CD4-positive, CD25-positive, alpha-beta regulatory T cell (primary cell): ENCODE measurements around the gene SRGAP1. TPM values are rescaled to one million over a fixed set of nuclear protein-coding genes. Genes with fewer than 3 reads are reported as not detected.

Experiments used
- ATAC-seq, 2 donors: fragments of 150-1000 bp; cut with Tn5 transposase; one replicate each; pipeline ENCODE4 v1.10.0; 2021; ENCODE audit warnings: low read depth in 2 of 2, moderate number of reproducible peaks in 2 of 2, moderate library complexity in 1 of 2
- DNase-seq, 3 donors: peaks; one replicate each; pipeline versions ENCODE4 v3.0.0 to v3.0.0-alpha.2; 2012 to 2022; ENCODE audit warnings: mixed read lengths in 1 of 3
- H3K27ac ChIP-seq: one replicate; pipeline ENCODE4 v1.7.0; 2013; ENCODE audit warnings: mild to moderate bottlenecking, low read length; ENCODE audit not compliant: insufficient read depth, poor library complexity, severe bottlenecking
- H3K27me3 ChIP-seq: one replicate; pipeline ENCODE4 v1.7.0; 2013; ENCODE audit warnings: low read length; ENCODE audit not compliant: control insufficient read depth, insufficient read depth
- H3K36me3 ChIP-seq: one replicate; pipeline ENCODE4 v1.7.0; 2013; ENCODE audit warnings: mild to moderate bottlenecking, low read length, moderate library complexity; ENCODE audit not compliant: control insufficient read depth, insufficient read depth
- H3K4me1 ChIP-seq: 2 replicates; pipeline ENCODE4 v1.7.0; 2013; ENCODE audit warnings: mild to moderate bottlenecking, low read length; ENCODE audit not compliant: insufficient read depth, control insufficient read depth, poor library complexity, severe bottlenecking
- H3K4me3 ChIP-seq: one replicate; pipeline ENCODE4 v1.7.0; 2013; ENCODE audit warnings: low read depth, mild to moderate bottlenecking, low read length, moderate library complexity
- H3K9me3 ChIP-seq, 2 experiments: 1 replicate in 1 of 2; 2 replicates in 1 of 2; pipeline ENCODE4 v1.7.0; 2013; ENCODE audit warnings: low read length in 2 of 2, mild to moderate bottlenecking in 1 of 2, moderate library complexity in 1 of 2; ENCODE audit not compliant: control insufficient read depth in 2 of 2
- H3K27ac Mint-ChIP-seq, 3 donors: one replicate each; pipeline ENCODE4 v1.8.0; 2020 to 2022; ENCODE audit warnings: mild to moderate bottlenecking in 3 of 3, mixed read lengths in 3 of 3, moderate library complexity in 2 of 3
- H3K27me3 Mint-ChIP-seq: one replicate; pipeline ENCODE4 v1.8.0; 2022; ENCODE audit warnings: mild to moderate bottlenecking, mixed read lengths
- H3K36me3 Mint-ChIP-seq: one replicate; pipeline ENCODE4 v1.8.0; 2020; ENCODE audit warnings: mixed read lengths
- H3K4me1 Mint-ChIP-seq, 4 donors: one replicate each; pipeline ENCODE4 v1.8.0; 2020 to 2022; ENCODE audit warnings: mixed read lengths in 4 of 4, mild to moderate bottlenecking in 1 of 4
- H3K4me3 Mint-ChIP-seq, 4 donors: one replicate each; pipeline ENCODE4 v1.8.0; 2020 to 2022; ENCODE audit warnings: mild to moderate bottlenecking in 4 of 4, mixed read lengths in 4 of 4, moderate library complexity in 3 of 4
- H3K9me3 Mint-ChIP-seq, 7 donors: one replicate each; pipeline ENCODE4 v1.8.0; 2020 to 2022; ENCODE audit warnings: mixed read lengths in 7 of 7, mild to moderate bottlenecking in 3 of 7, moderate library complexity in 2 of 7
- polyA plus RNA-seq, 4 donors: library from polyadenylated mRNA; unstranded; fragments of 300-500 nt; fragmentation: Illumina TruSeq; gene quantifications; one replicate each; pipeline ENCODE4 v1.2.3, GENCODE V29; 2021
- total RNA-seq: library from RNA; stranded (reverse); gene quantifications from one replicate; pipeline ENCODE4 v1.2.3, GENCODE V29; 2022

Gene SRGAP1
- total and polyA plus RNA-seq, 5 donors from 2014 or later: 0.01 to 0.07 (median 0.02) TPM; not detected in 1

- Histone ChIP-seq H3K27me3 (no peaks in the 10 kb centered on the region), H3K36me3 (no peaks in the 10 kb centered on the region)
Observed at GRCh38 chr12:63944034-63944579, 99.6 kb downstream of the SRGAP1 start.

GRCh38 chr12:63944586-63945228, 100.2 kb downstream of the SRGAP1 start:
- H3K4me1 Mint-ChIP-seq: peaks cover 0 to 3% (median 0%) of the 10 kb centered on the region in 4 donors
- no peak overlapping the region for H3K27ac Mint-ChIP-seq
- no peaks in the 10 kb centered on the region for H3K36me3 Mint-ChIP-seq
- no peaks in the 10 kb centered on the region for H3K4me1 ChIP-seq
- DNase-seq: no peak
- peaks cover 0 to 5% (median 0%) of the 10 kb centered on the region in 7 donors for H3K9me3 Mint-ChIP-seq
- H3K4me3 ChIP-seq: no peak overlapping the region
- H3K27me3 ChIP-seq: no peaks in the 10 kb centered on the region
- no peak overlapping the region for H3K27ac ChIP-seq
- no peak for ATAC-seq
- peaks cover 4% of the 10 kb centered on the region for H3K27me3 Mint-ChIP-seq
- H3K4me3 Mint-ChIP-seq: no peak overlapping the region
- H3K9me3 ChIP-seq: no peaks in the 10 kb centered on the region
- no peaks in the 10 kb centered on the region for H3K36me3 ChIP-seq

More at GRCh38 chr12:63944034-63944579, 99.6 kb downstream of the SRGAP1 start:
- no peak overlapping the region for H3K27ac Mint-ChIP-seq
- Histone ChIP-seq H3K4me3 (no peak overlapping the region), H3K9me3 (no peaks in the 10 kb centered on the region), H3K4me1 (no peaks in the 10 kb centered on the region), H3K27ac (no peak overlapping the region)
- DNase-seq: no peak
- H3K4me3 Mint-ChIP-seq: no peak overlapping the region
- H3K36me3 Mint-ChIP-seq: no peaks in the 10 kb centered on the region
- H3K27me3 Mint-ChIP-seq: peaks cover 4% of the 10 kb centered on the region
- H3K4me1 Mint-ChIP-seq: peaks cover 0 to 3% (median 0%) of the 10 kb centered on the region in 4 donors
- H3K9me3 Mint-ChIP-seq: peaks cover 0 to 5% (median 0%) of the 10 kb centered on the region in 7 donors
- no peak for ATAC-seq

GRCh38 chr12:63945777-63946176, 101.3 kb downstream of the SRGAP1 start:
- H3K4me1 ChIP-seq: no peaks in the 10 kb centered on the region
- Mint-ChIP-seq H3K36me3 (no peaks in the 10 kb centered on the region), H3K4me3 (no peak overlapping the region), H3K4me1 (peaks cover 0 to 3% (median 0%) of the 10 kb centered on the region in 4 donors), H3K27ac (no peak overlapping the region), H3K27me3 (peaks cover 4% of the 10 kb centered on the region), H3K9me3 (peaks cover 0 to 5% (median 0%) of the 10 kb centered on the region in 7 donors)
- H3K4me3 ChIP-seq: no peak overlapping the region
- H3K27me3 ChIP-seq: no peaks in the 10 kb centered on the region
- H3K9me3 ChIP-seq: no peaks in the 10 kb centered on the region
- no peaks in the 10 kb centered on the region for H3K36me3 ChIP-seq
- no peak overlapping the region for H3K27ac ChIP-seq
- DNase-seq (no peak), ATAC-seq (no peak)

GRCh38 chr12:63948211-63948610, 103.7 kb downstream of the SRGAP1 start:
- H3K27ac ChIP-seq: no peak overlapping the region
- H3K4me3 Mint-ChIP-seq: no peak overlapping the region
- H3K4me1 Mint-ChIP-seq: peaks cover 0 to 3% (median 0%) of the 10 kb centered on the region in 4 donors
- H3K4me3 ChIP-seq: no peak overlapping the region
- H3K36me3 ChIP-seq: no peaks in the 10 kb centered on the region
- peaks cover 4% of the 10 kb centered on the region for H3K27me3 Mint-ChIP-seq
- H3K9me3 ChIP-seq: no peaks in the 10 kb centered on the region
- no peak overlapping the region for H3K27ac Mint-ChIP-seq
- DNase-seq (no peak), ATAC-seq (no peak)
- no peaks in the 10 kb centered on the region for H3K36me3 Mint-ChIP-seq
- no peaks in the 10 kb centered on the region for H3K4me1 ChIP-seq
- no peaks in the 10 kb centered on the region for H3K27me3 ChIP-seq
- peaks cover 0 to 6% (median 0%) of the 10 kb centered on the region in 7 donors for H3K9me3 Mint-ChIP-seq

- H3K4me3 Mint-ChIP-seq: no peak overlapping the region
- peaks cover 0 to 6% (median 0%) of the 10 kb centered on the region in 7 donors for H3K9me3 Mint-ChIP-seq
- no peaks in the 10 kb centered on the region for H3K36me3 Mint-ChIP-seq
- H3K4me1 Mint-ChIP-seq: peaks cover 0 to 3% (median 0%) of the 10 kb centered on the region in 4 donors
- H3K36me3 ChIP-seq: no peaks in the 10 kb centered on the region
- H3K27me3 Mint-ChIP-seq: peaks cover 4% of the 10 kb centered on the region
- ATAC-seq (no peak), DNase-seq (no peak)
- H3K27ac ChIP-seq: no peak overlapping the region
- H3K9me3 ChIP-seq: no peaks in the 10 kb centered on the region
- no peaks in the 10 kb centered on the region for H3K4me1 ChIP-seq
- H3K4me3 ChIP-seq: no peak overlapping the region
- no peak overlapping the region for H3K27ac Mint-ChIP-seq
- no peaks in the 10 kb centered on the region for H3K27me3 ChIP-seq
Observed at GRCh38 chr12:63949902-63950301, 105.4 kb downstream of the SRGAP1 start.

- ATAC-seq (no peak), DNase-seq (no peak)
- H3K27me3 Mint-ChIP-seq: peaks cover 10% of the 10 kb centered on the region
- H3K4me3 ChIP-seq: no peak overlapping the region
- no peak overlapping the region for H3K27ac Mint-ChIP-seq
- no peaks in the 10 kb centered on the region for H3K4me1 Mint-ChIP-seq
- no peaks in the 10 kb centered on the region for H3K4me1 ChIP-seq
- no peaks in the 10 kb centered on the region for H3K27me3 ChIP-seq
- H3K36me3 ChIP-seq: no peaks in the 10 kb centered on the region
- H3K36me3 Mint-ChIP-seq: no peaks in the 10 kb centered on the region
- H3K9me3 Mint-ChIP-seq: peaks cover 0 to 2% (median 0%) of the 10 kb centered on the region in 7 donors
- H3K9me3 ChIP-seq: no peaks in the 10 kb centered on the region
- H3K4me3 Mint-ChIP-seq: no peak overlapping the region
- no peak overlapping the region for H3K27ac ChIP-seq
Observed at GRCh38 chr12:63952995-63953394, 108.5 kb downstream of the SRGAP1 start.

GRCh38 chr12:63955831-63956666, 111.5 kb downstream of the SRGAP1 start:
- peaks cover 6% of the 10 kb centered on the region for H3K27me3 Mint-ChIP-seq
- DNase-seq (no peak), ATAC-seq (no peak)
- H3K27ac Mint-ChIP-seq: no peak overlapping the region
- H3K4me3 Mint-ChIP-seq: no peak overlapping the region
- no peaks in the 10 kb centered on the region for H3K4me1 Mint-ChIP-seq
- Histone ChIP-seq H3K27ac (no peak overlapping the region), H3K36me3 (no peaks in the 10 kb centered on the region), H3K4me1 (no peaks in the 10 kb centered on the region), H3K4me3 (no peak overlapping the region), H3K27me3 (no peaks in the 10 kb centered on the region), H3K9me3 (no peaks in the 10 kb centered on the region)
- no peaks in the 10 kb centered on the region for H3K36me3 Mint-ChIP-seq
- H3K9me3 Mint-ChIP-seq: peaks cover 0 to 2% (median 0%) of the 10 kb centered on the region in 7 donors
